HEK293T (cell line): ENCODE results near the gene IL17RA.
"Not testable (repeated sequence)": the region's sequence is repeated elsewhere in the genome, so short reads cannot be mapped to it uniquely, and the experiment has no call there.

ENCODE experiments used
- CTCF ChIA-PET: fragments of 350-600 bp; formaldehyde crosslinking; extraction: SDS; loops from one replicate; lab custom pipeline; 2021; ENCODE audit warnings: antibody characterized with exemption, inconsistent platforms; lab: Yijun Ruan, JAX
- POLR2A ChIA-PET: fragments of 350-600 bp; formaldehyde crosslinking; extraction: SDS; loops from one replicate; lab custom pipeline; 2020; ENCODE audit warnings: antibody characterized with exemption, inconsistent platforms; lab: Yijun Ruan, JAX
- DNase-seq: peaks from one replicate; pipeline ENCODE4 v3.0.0; 2012; ENCODE audit warnings: mixed read lengths; ENCODE audit errors: extremely low spot score
- ARNT ChIP-seq: fragments of 450-650 bp; IDR thresholded peaks from 2 replicates; pipeline ENCODE4 v1.6.1; 2017; ENCODE audit warnings: mild to moderate bottlenecking
- BHLHE40 ChIP-seq: fragments of 450-650 bp; IDR thresholded peaks from 2 replicates; pipeline ENCODE4 v1.6.1; 2016; ENCODE audit warnings: mild to moderate bottlenecking, moderate library complexity, borderline replicate concordance
- CTBP1 ChIP-seq: fragments of 450-650 bp; IDR thresholded peaks from 2 replicates; pipeline ENCODE4 v1.6.1; 2016; ENCODE audit warnings: borderline replicate concordance
- ELF4 ChIP-seq: fragments of 450-650 bp; IDR thresholded peaks from 2 replicates; pipeline ENCODE4 v1.6.1; 2017; ENCODE audit warnings: antibody characterized with exemption
- FOXA1 ChIP-seq: fragments of 450-650 bp; IDR thresholded peaks from 2 replicates; pipeline ENCODE4 v1.6.1; 2016; ENCODE audit warnings: mild to moderate bottlenecking
- FOXK2 ChIP-seq: fragments of 450-650 bp; IDR thresholded peaks from 2 replicates; pipeline ENCODE4 v1.6.1; 2016; ENCODE audit warnings: mild to moderate bottlenecking
- FOXM1 ChIP-seq: fragments of 450-650 bp; IDR thresholded peaks from 2 replicates; pipeline ENCODE4 v1.6.1; 2017; ENCODE audit warnings: mild to moderate bottlenecking, borderline replicate concordance
- HDGF ChIP-seq: fragments of 450-650 bp; IDR thresholded peaks from 2 replicates; pipeline ENCODE4 v1.6.1; 2017; ENCODE audit warnings: antibody characterized with exemption, borderline replicate concordance
- L3MBTL2 ChIP-seq: fragments of 450-650 bp; conservative IDR thresholded peaks from 2 replicates; pipeline ENCODE4 v1.6.1; 2016; ENCODE audit warnings: mild to moderate bottlenecking
- LEF1 ChIP-seq: fragments of 450-650 bp; IDR thresholded peaks from 2 replicates; pipeline ENCODE4 v1.6.1; 2017; ENCODE audit warnings: mild to moderate bottlenecking, borderline replicate concordance
- NFRKB ChIP-seq: fragments of 450-650 bp; IDR thresholded peaks from 2 replicates; pipeline ENCODE4 v1.6.1; 2016; ENCODE audit warnings: mild to moderate bottlenecking, moderate library complexity
- PKNOX1 ChIP-seq: fragments of 450-650 bp; IDR thresholded peaks from 2 replicates; pipeline ENCODE4 v1.6.1; 2016
- SP1 ChIP-seq: fragments of 450-650 bp; IDR thresholded peaks from 2 replicates; pipeline ENCODE4 v1.6.1; 2017
- SUZ12 ChIP-seq: fragments of 450-650 bp; IDR thresholded peaks from 2 replicates; pipeline ENCODE4 v1.6.1; 2016; ENCODE audit warnings: mild to moderate bottlenecking
- TARDBP ChIP-seq: fragments of 450-650 bp; IDR thresholded peaks from 2 replicates; pipeline ENCODE4 v1.6.1; 2016
- ZNF384 ChIP-seq: fragments of 450-650 bp; IDR thresholded peaks from 2 replicates; pipeline ENCODE4 v1.6.1; 2016

The IL17RA gene

GRCh38 chr22:17138513-17138912, 53.7 kb downstream of the IL17RA start:
- TF ChIP-seq CTBP1 (no peak), ARNT (no peak), NFRKB (no peak), ELF4 (no peak), FOXA1 (no peak), PKNOX1 (no peak), FOXK2 (no peak), TARDBP (no peak), SP1 (no peak), SUZ12 (no peak), BHLHE40 (no peak), ZNF384 (no peak), L3MBTL2 (no peak)
- no peak for DNase-seq
- ChIA-PET CTCF (interaction anchor here (0.6 kb wide), 1 partner anchor 182 kb away, joined by 5 read pairs; no protein-coding TSS in a partner anchor), POLR2A (interaction anchor here (1.3 kb wide), 1 partner anchor 28 kb away, joined by 3 read pairs; no protein-coding TSS in a partner anchor)

- ChIA-PET CTCF (no interaction called here), POLR2A (no interaction called here)
- no peak for DNase-seq
- no peak for TF ChIP-seq CTBP1
- TF ChIP-seq ZNF384: no peak
- TF ChIP-seq HDGF: no peak
- no peak for TF ChIP-seq L3MBTL2
- no peak for TF ChIP-seq PKNOX1
- TF ChIP-seq ARNT: no peak
- no peak for TF ChIP-seq SUZ12
- TF ChIP-seq SP1: no peak
- TF ChIP-seq FOXA1: no peak
- no peak for TF ChIP-seq BHLHE40
- TF ChIP-seq FOXM1: no peak
- TF ChIP-seq LEF1: no peak
- no peak for TF ChIP-seq ELF4
- TF ChIP-seq FOXK2: no peak
These were observed 55.2 kb downstream of the IL17RA start for GRCh38 chr22:17140022-17140421.

- no peak for DNase-seq
- CTCF ChIA-PET: no interaction called here
- TF ChIP-seq TARDBP: no peak
- TF ChIP-seq SP1: no peak
- POLR2A ChIA-PET: no interaction called here
These were observed 56.3 kb downstream of the IL17RA start for GRCh38 chr22:17140826-17141766.

GRCh38 chr22:17143101-17143500, 58.3 kb downstream of the IL17RA start:
- ChIA-PET POLR2A (no interaction called here), CTCF (no interaction called here)
- no peak for DNase-seq
- TF ChIP-seq ELF4: no peak
- TF ChIP-seq NFRKB: no peak
- no peak for TF ChIP-seq L3MBTL2
- no peak for TF ChIP-seq HDGF
- no peak for TF ChIP-seq ZNF384
- no peak for TF ChIP-seq PKNOX1
- no peak for TF ChIP-seq ARNT

GRCh38 chr22:17143826-17144225, 59.0 kb downstream of the IL17RA start:
- TF ChIP-seq FOXM1: no peak
- no peak for TF ChIP-seq ZNF384
- no peak for TF ChIP-seq HDGF
- TF ChIP-seq LEF1: no peak
- TF ChIP-seq NFRKB: no peak
- no peak for TF ChIP-seq TARDBP
- no peak for TF ChIP-seq SUZ12
- TF ChIP-seq ELF4: no peak
- TF ChIP-seq L3MBTL2: no peak
- TF ChIP-seq ARNT: no peak
- no peak for TF ChIP-seq SP1
- no peak for TF ChIP-seq FOXK2
- POLR2A ChIA-PET: no interaction called here

GRCh38 chr22:17145021-17145680, 60.4 kb downstream of the IL17RA start:
- TF ChIP-seq L3MBTL2 (no peak), FOXM1 (no peak), FOXK2 (no peak), SP1 (no peak), ZNF384 (no peak), ELF4 (no peak), BHLHE40 (no peak), TARDBP (no peak), LEF1 (no peak), SUZ12 (no peak), PKNOX1 (no peak), HDGF (no peak), FOXA1 (no peak), CTBP1 (no peak)
- ChIA-PET CTCF (no interaction called here), POLR2A (no interaction called here)
- DNase-seq: no peak

More at GRCh38 chr22:17143826-17144225, 59.0 kb downstream of the IL17RA start:
- CTCF ChIA-PET: no interaction called here
- no peak for DNase-seq

GRCh38 chr22:17147458-17147857, 62.7 kb downstream of the IL17RA start:
- POLR2A ChIA-PET: interaction anchor here (1.3 kb wide), 1 partner anchor 11 kb away, joined by 3 read pairs; no protein-coding TSS in a partner anchor
- DNase-seq, CTCF ChIA-PET: not testable (repeated sequence)
